IPS DF 19.7 (cell line): ENCODE results near the gene TRIM71.

ENCODE experiments used
- DNase-seq: peaks from one replicate; pipeline ENCODE4 v3.0.0-alpha.2; 2013; ENCODE audit warnings: low read depth, low spot score

The TRIM71 gene

GRCh38 chr3:32866533-32866932 lies 48.7 kb downstream of the TRIM71 start:
- no peak for DNase-seq

GRCh38 chr3:32867954-32868353 lies 50.2 kb downstream of the TRIM71 start:
- DNase-seq = no peak

GRCh38 chr3:32868719-32869512 lies 51.1 kb downstream of the TRIM71 start:
- DNase-seq = no peak

DNA sequence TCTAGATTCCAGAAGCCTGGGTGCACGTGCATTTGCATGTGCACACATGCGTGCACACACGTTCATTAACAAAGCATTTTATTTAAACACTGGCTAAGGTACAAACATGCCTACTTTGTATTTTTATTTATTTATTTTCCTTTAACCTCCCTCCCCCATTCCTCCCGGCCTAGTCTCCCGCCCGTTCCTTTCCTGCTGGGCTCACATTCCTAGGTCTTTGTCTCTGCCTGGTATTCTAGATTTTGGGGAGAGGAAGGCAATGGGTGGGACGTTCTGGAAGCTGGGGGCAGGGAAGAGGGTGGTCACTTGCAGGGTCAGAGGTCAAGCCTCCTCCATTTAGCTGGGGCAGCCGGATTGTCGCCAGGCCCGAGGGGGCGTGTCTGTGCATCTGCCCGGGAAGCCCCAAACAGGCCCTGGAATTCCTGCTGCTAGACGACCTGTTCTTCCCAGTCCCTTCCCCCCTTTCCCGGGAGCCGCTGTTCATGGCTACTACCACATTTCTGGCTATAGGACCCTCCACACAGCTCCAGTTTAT lies 51.8 kb downstream of the TRIM71 start:
- peak; percentile 98 for DNase-seq

- DNase-seq = no peak
These were observed 52.7 kb downstream of the TRIM71 start for GRCh38 chr3:32870373-32871095.

GRCh38 chr3:32871273-32871672 lies 53.5 kb downstream of the TRIM71 start:
- DNase-seq = no peak

- no peak for DNase-seq
These were observed 54.9 kb downstream of the TRIM71 start for GRCh38 chr3:32872487-32873382.

DNA sequence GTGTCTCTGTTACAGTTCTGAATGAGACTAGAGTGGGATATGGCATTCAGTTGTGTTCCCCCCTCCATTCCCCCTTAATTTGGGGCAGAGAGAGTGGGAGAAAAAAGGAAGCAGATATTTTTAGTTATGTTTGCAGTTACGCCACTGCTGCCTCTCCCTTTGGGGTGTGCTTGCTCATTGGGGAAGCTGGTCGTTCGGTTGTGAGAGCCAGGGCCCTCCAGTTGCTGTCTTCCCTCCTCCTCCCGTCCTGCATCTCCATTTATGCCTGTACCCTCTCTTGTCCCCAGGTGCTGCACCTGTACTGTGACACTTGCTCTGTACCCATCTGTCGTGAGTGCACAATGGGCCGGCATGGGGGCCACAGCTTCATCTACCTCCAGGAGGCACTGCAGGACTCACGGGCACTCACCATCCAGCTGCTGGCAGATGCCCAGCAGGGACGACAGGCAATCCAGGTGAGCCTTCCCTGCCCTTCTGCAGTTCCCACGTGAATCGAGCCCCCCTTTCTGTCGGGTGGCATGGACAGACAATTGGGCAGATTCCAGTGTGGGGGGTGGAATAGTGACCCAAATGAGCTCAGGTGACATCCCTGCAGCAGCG lies 55.8 kb downstream of the TRIM71 start:
- DNase-seq = no peak

GRCh38 chr3:32876920-32877319 lies 59.1 kb downstream of the TRIM71 start:
- DNase-seq = no peak

GRCh38 chr3:32877598-32877997 lies 59.8 kb downstream of the TRIM71 start:
- no peak for DNase-seq

DNA sequence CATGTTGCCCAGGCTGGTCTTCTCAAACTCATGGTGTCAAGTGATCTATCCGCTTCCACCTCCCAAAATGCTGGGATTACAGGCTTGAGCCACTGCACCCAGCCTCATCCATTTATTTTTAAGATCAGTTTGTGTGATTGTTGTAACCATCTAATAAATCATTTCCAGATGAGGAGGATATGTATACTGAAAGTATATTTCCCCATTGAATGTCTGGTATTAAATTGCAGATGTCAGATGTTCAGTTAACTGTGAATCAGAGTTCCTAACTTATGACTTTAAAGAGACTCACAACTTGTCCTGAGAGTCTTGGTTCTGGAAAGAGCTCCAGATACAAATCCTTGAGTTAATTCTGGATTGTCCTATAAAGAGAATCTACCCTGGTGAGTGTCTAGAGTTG lies 62.4 kb downstream of the TRIM71 start:
- no peak for DNase-seq

GRCh38 chr3:32881624-32882023 lies 63.8 kb downstream of the TRIM71 start:
- DNase-seq = no peak

DNA sequence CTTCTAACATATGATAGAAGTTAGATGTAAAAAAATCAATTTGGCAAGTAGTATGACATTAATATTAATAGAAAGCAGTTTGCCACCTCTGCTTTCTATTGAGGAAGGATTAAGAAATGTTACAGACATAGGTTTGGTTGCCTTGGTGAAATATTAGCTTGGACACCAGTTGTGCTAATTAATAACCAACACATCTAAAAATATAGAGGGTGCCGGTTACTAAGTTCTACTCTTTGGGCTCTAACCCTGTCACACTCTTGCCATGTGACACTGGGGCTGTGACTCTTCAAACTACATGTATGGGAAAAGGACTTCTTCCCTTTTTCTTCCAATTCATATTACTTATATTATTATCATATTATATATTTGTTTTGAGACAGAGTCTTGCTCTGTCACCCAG lies 64.4 kb downstream of the TRIM71 start:
- DNase-seq = no peak

DNA sequence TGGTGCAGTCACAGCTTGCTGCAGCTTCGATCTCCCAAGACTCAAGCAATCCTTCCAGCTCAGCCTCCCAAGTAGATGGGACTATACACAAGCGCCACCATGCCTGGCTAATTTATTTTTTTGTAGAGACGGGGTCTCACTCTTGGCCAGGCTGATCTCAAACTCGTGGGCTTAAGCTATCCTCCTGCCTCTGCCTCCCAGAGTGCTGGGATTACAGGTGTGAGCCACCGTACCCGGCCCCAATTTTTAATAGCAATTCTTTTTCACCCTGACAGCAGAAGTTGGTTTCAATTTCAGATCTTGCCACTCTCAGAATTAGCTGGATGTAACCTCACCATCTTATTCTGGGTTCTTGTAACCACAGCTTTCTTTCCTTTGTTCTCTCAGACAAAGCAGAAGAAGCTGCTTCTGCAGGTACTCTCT lies 64.8 kb downstream of the TRIM71 start:
- DNase-seq = no peak

DNA sequence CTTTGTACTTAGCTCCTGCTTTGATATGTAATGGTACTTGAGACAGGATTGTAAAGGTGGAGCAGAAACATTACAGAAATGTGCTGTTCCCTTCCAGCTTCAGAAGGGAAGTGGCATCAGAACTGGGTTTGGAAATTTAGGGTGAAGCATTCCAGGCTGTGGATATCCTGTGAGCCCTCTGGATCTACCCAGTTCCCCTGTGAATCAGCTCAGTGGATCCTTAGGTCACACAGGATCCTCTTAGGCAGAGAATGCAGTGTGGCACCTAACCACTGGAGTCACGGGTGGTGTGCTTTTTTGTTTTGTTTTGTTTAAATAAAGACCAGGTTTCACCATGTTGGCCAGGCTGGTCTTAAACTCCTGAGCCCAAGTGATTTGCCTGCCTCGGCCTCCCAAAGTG lies 66.0 kb downstream of the TRIM71 start:
- no peak for DNase-seq

DNA sequence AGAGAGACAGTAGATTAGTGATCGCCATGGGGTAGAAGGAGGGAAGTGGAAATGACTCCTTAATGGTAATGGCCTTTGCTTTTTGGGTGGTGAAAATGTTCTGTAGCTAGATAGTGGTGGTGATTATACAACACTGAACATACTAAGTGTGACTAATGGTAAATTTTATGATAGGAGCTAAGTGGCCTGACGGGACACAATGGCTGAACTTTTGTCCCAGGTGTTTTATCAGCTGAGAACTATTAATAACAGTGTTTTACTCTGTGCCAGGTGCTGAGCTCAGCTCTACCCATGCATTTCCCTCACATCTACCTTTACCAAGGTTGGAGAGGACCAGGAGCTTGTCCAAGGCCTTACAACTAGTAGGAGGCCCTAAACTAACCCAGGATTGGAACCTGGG lies 66.8 kb downstream of the TRIM71 start:
- no peak for DNase-seq

GRCh38 chr3:32885283-32885901 lies 67.6 kb downstream of the TRIM71 start:
- DNase-seq = no peak

GRCh38 chr3:32886296-32886695 lies 68.5 kb downstream of the TRIM71 start:
- DNase-seq = no peak

- DNase-seq = no peak
These were observed 69.1 kb downstream of the TRIM71 start for GRCh38 chr3:32886911-32887310.

DNA sequence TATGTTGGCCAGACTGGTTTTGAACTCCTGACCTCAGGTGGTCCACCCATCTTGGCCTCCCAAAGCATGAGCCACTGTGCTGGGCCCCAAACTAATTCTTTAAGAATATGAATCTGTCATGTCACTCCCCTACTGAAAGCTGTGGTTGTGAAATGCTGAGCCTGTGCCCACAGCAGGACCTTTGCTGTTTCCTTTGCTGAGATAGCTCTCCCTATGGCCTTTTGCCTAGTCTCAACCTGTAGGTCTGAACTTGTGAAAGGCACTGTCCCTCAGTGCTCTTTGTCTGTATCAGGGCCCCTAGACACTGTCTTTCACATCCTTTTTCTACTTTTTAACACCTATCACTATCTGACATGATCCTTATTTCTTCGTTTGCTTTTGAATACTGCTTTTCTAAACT lies 70.9 kb downstream of the TRIM71 start:
- DNase-seq = no peak
